Stomach smooth muscle (tissue), 2 donors: Measurements from ENCODE around the gene GSPT1.
"Not testable (repeated sequence)": the region's sequence is repeated elsewhere in the genome, so short reads cannot be mapped to it uniquely, and the experiment has no call there.

Experiments
- H3K27ac ChIP-seq: one replicate; pipeline ENCODE4 v1.7.0; 2013; ENCODE audit warnings: mild to moderate bottlenecking, low read length, inconsistent platforms
- H3K27me3 ChIP-seq, 2 donors: one replicate each; pipeline ENCODE4 v1.7.0; 2013; ENCODE audit warnings: low read length in 2 of 2; ENCODE audit not compliant: insufficient read depth in 2 of 2, control insufficient read depth in 1 of 2
- H3K36me3 ChIP-seq, 2 donors: one replicate each; pipeline ENCODE4 v1.7.0; 2013; ENCODE audit warnings: low read length in 2 of 2; ENCODE audit not compliant: control insufficient read depth in 2 of 2, insufficient read depth in 2 of 2
- H3K4me1 ChIP-seq: one replicate; pipeline ENCODE4 v1.7.0; 2013; ENCODE audit warnings: low read length; ENCODE audit not compliant: control insufficient read depth, insufficient read depth
- H3K4me3 ChIP-seq, 2 donors: one replicate each; pipeline ENCODE4 v1.7.0; 2013; ENCODE audit warnings: low read length in 2 of 2
- H3K9ac ChIP-seq, 2 donors: one replicate each; pipeline ENCODE4 v1.7.0; 2013; ENCODE audit warnings: low read length in 2 of 2, mild to moderate bottlenecking in 1 of 2
- H3K9me3 ChIP-seq, 2 donors: one replicate each; pipeline ENCODE4 v1.7.0; 2013; ENCODE audit warnings: low read length in 2 of 2; ENCODE audit not compliant: control insufficient read depth in 2 of 2
- donor health status: healthy.
- donor health status: Pancreatic carcinoma.

Gene GSPT1

GRCh38 chr16:11949527-11949926 is 33.8 kb upstream of the GSPT1 start:
- Histone ChIP-seq H3K27ac (no peak overlapping the region), H3K4me3 (no peak overlapping the region), H3K9ac (no peak overlapping the region), H3K36me3 (no peaks in the 10 kb centered on the region), H3K9me3 (no peaks in the 10 kb centered on the region), H3K4me1 (no peaks in the 10 kb centered on the region), H3K27me3 (no peaks in the 10 kb centered on the region)

DNA sequence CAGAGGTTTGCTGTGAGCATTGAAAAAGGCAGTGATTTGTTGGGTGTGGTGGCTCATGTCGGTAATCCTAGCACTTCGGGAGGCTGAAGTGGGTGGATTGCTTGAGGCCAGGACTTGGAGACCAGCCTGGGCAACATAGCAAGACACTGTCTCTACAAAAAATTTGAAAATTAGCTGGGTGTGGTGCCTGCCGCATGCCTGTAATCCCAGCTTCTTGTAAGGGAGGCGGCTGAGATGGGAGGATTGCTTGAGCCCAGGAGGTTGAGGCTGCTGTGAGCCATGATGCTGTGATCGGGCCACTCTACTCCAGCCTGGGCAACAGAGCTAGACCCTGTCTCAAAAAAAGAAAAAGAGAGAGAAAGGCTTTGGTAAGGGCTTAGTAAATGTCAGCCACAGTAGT is 33.1 kb upstream of the GSPT1 start:
- Histone ChIP-seq H3K27ac (no peak overlapping the region), H3K27me3 (no peaks in the 10 kb centered on the region), H3K36me3 (no peaks in the 10 kb centered on the region), H3K9me3 (no peaks in the 10 kb centered on the region), H3K4me1 (no peaks in the 10 kb centered on the region), H3K4me3 (no peak overlapping the region), H3K9ac (no peak overlapping the region)

DNA sequence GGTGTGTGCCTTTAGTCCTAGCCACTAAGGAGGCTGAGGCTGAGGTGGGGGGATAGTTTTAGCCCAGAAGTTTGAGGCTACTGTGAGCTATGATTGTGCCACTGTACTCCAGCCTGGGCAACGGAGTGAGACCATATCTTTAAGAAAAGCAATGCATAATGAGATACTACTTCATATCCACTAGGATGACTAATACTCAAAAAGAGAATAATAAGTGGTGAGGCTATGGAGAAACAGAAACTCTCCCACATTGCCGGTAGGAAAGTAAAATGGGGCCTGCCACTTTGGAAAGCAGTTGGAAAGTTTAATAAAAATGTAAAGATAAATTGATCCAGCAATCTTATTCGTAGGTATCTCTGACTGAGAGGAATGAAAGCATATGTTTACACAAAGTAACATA is 30.7 kb upstream of the GSPT1 start:
- no peak overlapping the region for H3K9ac ChIP-seq
- no peaks in the 10 kb centered on the region for H3K27me3 ChIP-seq
- no peaks in the 10 kb centered on the region for H3K9me3 ChIP-seq
- H3K36me3 ChIP-seq = no peaks in the 10 kb centered on the region
- no peak overlapping the region for H3K4me3 ChIP-seq
- no peaks in the 10 kb centered on the region for H3K4me1 ChIP-seq
- no peak overlapping the region for H3K27ac ChIP-seq

DNA sequence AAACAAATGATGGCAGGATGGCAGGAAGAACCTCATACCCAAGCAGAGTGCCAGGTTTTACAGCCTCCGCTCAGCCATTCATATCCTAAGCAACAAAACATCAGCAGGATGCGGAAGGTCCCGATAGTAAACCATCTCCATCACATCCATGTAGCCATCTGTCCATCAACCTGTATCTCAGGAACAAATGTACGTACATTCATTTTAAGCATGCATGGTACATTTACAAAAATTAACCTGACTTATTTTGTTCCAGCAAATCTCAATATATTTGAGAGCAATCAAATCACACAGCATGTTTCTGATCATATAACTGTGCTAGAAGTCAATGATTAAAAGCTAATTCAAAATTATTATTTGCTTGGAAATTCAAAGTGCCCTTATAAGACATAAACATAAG is 26.2 kb upstream of the GSPT1 start, which contains the start of gene NPIPB2:
Gene NPIPB2, minus strand, starts transcription at position 101 of the 400 bp plus-strand sequence. Its CDS starts 0 bp downstream, at position 101.
- H3K4me1 ChIP-seq, H3K4me3 ChIP-seq, H3K9me3 ChIP-seq, H3K9ac ChIP-seq, H3K27ac ChIP-seq, H3K27me3 ChIP-seq, H3K36me3 ChIP-seq: not testable (repeated sequence)

DNA sequence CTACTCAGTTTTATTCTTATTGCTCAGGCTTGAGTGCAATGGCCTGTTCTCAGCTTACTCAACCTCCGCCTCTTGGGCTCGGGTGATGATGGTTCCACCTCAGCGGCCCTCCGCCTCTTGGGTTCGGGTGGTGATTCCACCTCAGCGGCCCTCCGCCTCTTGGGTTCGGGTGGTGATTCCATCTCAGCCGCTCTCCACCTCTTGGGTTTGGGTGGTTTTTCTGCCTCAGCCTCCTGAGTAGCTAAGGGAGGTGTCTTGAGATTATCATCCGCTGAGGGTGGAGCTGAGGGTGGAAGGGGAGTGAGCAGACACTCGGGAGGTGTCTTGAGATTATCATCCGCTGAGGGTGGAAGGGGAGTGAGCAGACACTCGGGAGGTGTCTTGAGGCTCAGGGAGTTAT is 11.6 kb upstream of the GSPT1 start:
- not testable (repeated sequence) for H3K4me1 ChIP-seq, H3K36me3 ChIP-seq, H3K27me3 ChIP-seq, H3K27ac ChIP-seq, H3K9ac ChIP-seq, H3K4me3 ChIP-seq, H3K9me3 ChIP-seq

DNA sequence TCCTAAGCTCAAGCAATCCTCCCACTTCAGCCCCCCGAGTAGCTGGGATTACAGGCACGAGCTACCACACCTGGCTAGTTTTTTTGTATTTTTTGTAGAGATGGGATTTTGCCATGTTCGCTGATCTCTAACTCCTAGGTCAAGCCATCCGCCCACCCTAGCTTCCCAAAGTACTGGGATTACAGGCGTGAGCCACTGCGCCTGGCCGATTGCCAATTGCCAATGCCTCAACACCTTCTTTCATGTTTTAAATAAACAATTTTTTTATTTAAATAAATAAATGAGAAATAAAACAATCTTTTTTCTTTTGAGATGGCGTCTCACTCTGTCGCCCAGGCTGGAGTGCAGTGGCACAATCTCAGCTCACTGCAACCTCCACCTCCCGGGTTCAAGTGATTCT is 8.3 kb upstream of the GSPT1 start:
- not testable (repeated sequence) for H3K27me3 ChIP-seq, H3K27ac ChIP-seq, H3K9ac ChIP-seq, H3K36me3 ChIP-seq, H3K4me3 ChIP-seq, H3K4me1 ChIP-seq, H3K9me3 ChIP-seq

GRCh38 chr16:11916524-11917285 is 949 bp upstream of the GSPT1 start:
- peak overlapping the region; percentile 65 to 89 for H3K4me3 ChIP-seq
- H3K27ac ChIP-seq = peak overlapping the region; percentile 80
- no peaks in the 10 kb centered on the region for H3K9me3 ChIP-seq
- H3K36me3 ChIP-seq = no peaks in the 10 kb centered on the region
- H3K27me3 ChIP-seq = no peaks in the 10 kb centered on the region
- peaks cover 19% of the 10 kb centered on the region for H3K4me1 ChIP-seq
- peak overlapping the region; percentile 69 to 86 for H3K9ac ChIP-seq

DNA sequence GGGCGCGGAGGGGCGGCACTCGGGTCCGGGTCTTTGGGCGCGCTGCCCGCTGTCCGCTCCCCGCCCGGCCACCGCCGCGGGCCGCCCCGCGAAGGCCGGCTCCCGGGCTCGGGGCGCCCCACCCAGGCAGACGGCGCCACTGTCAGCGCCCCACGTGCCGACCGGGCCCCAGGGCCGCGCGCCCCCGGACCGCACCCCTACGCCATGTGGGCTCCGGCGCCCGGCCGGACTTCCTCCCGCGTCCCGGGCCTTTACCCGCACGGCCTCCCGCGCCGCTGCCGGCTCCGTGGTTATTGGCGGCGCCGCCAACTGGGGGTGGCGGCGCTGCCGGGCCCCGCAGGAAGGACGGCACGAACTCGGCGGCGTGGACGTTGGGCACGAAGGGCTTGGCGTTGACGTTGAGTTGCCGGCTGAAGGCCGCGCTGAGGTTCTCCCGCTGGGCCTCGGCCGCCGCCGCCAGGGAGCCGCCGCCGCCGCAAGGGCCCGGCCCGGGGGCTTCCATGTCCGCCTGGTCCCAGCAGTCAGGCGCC is 577 bp downstream of the GSPT1 start:
- Histone ChIP-seq H3K9ac (peak overlapping the region; percentile 21 to 68), H3K27ac (peak overlapping the region; percentile 80), H3K9me3 (no peaks in the 10 kb centered on the region), H3K4me1 (peaks cover 27% of the 10 kb centered on the region), H3K4me3 (peak overlapping the region; percentile 89 to 97), H3K36me3 (no peaks in the 10 kb centered on the region), H3K27me3 (no peaks in the 10 kb centered on the region)

- H3K4me3 ChIP-seq = peak overlapping the region; percentile 89 to 97
- H3K36me3 ChIP-seq = no peaks in the 10 kb centered on the region
- H3K9ac ChIP-seq = peak overlapping the region; percentile 68 to 83
- H3K27me3 ChIP-seq = no peaks in the 10 kb centered on the region
- no peaks in the 10 kb centered on the region for H3K9me3 ChIP-seq
- peaks cover 27% of the 10 kb centered on the region for H3K4me1 ChIP-seq
- H3K27ac ChIP-seq = no peak overlapping the region
Observed at GRCh38 chr16:11914210-11915113, 1.3 kb downstream of the GSPT1 start.

- Histone ChIP-seq H3K36me3 (no peaks in the 10 kb centered on the region), H3K4me1 (peaks cover 27% of the 10 kb centered on the region), H3K9me3 (no peaks in the 10 kb centered on the region), H3K27ac (no peak overlapping the region), H3K4me3 (peak overlapping the region; percentile 89 to 97), H3K27me3 (no peaks in the 10 kb centered on the region), H3K9ac (peak overlapping the region in 1 of 2 donors; percentile 68)
Observed at GRCh38 chr16:11913425-11914079, 2.2 kb downstream of the GSPT1 start.
